HL-60 (cell line): Measurements from ENCODE around the gene TMEM132D.

Source experiments
- DNase-seq, 2 experiments: peaks; one replicate each; pipeline ENCODE4 v3.0.0-alpha.2; 2010 to 2020; ENCODE audit warnings: low read depth in 1 of 2, low spot score in 1 of 2
- H3K27ac ChIP-seq: fragments of 250-450 bp; sonication (Bioruptor Pico); replicated peaks from 2 replicates; pipeline ENCODE4 v1.5.1; 2020; ENCODE audit warnings: mild to moderate bottlenecking, moderate library complexity
- H3K27me3 ChIP-seq: fragments of 250-450 bp; sonication (Bioruptor Pico); 2 replicates; pipeline ENCODE4 v1.5.1; 2021; ENCODE audit warnings: mild to moderate bottlenecking, moderate library complexity; ENCODE audit not compliant: insufficient read depth, poor library complexity, severe bottlenecking
- H3K4me3 ChIP-seq: replicated peaks from 2 replicates; pipeline ENCODE4 v1.5.1; 2011; ENCODE audit warnings: mild to moderate bottlenecking, control low read depth, low read length; ENCODE audit not compliant: insufficient read depth
- GABPA ChIP-seq: IDR thresholded peaks from 2 replicates; pipeline ENCODE4 v1.6.1; 2012; ENCODE audit warnings: low read depth
- POLR2AphosphoS5 ChIP-seq: IDR thresholded peaks from 2 replicates; pipeline ENCODE4 v1.6.1; 2012; ENCODE audit warnings: low read depth
- SPI1 ChIP-seq: IDR thresholded peaks from 2 replicates; pipeline ENCODE4 v1.6.1; 2012; ENCODE audit warnings: low read depth, mild to moderate bottlenecking, borderline replicate concordance
- TF ChIP-seq, protein P1 (sequence below): IDR thresholded peaks from 2 replicates; pipeline ENCODE4 v1.6.1; 2012; ENCODE audit warnings: low read depth; ENCODE audit not compliant: insufficient replicate concordance
- TF ChIP-seq, protein P2 (sequence below): IDR thresholded peaks from one replicate; pipeline ENCODE4 v1.5.1; 2011; ENCODE audit warnings: low read length, control low read depth, inconsistent platforms; ENCODE audit not compliant: insufficient read depth

The TMEM132D gene

DNA sequence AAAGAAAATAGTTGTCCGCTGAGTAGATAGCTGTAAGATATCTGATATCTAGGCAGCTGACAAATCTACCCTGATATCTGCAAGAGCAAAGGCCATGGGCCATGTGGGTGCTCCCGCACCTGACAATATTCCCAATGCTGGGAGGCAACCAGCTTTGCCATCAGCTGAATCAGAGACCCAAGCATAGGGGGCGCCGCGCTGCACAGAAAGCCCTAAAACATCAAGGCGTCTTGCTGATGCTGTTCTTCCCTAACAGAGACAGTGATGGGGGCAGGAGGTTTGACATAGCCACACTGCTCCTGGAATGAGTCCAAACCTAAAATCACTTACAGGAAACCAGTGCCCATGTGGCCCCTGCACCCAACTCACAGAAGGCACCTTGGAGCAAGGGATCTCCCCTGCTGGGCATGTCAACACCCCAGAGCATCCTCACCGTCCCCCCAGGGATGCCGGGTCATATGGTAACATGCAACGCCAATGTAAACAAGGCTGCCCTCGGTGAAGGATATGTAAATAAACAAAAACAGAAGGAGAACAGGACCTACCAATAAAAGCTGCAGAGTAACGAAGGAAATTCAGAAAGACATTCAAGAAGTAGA, 199.5 kb downstream of the TMEM132D start:
- DNase-seq: no peak
- TF ChIP-seq GABPA (no peak), POLR2AphosphoS5 (no peak), SPI1 (no peak)
- TF ChIP-seq, protein P1, sequence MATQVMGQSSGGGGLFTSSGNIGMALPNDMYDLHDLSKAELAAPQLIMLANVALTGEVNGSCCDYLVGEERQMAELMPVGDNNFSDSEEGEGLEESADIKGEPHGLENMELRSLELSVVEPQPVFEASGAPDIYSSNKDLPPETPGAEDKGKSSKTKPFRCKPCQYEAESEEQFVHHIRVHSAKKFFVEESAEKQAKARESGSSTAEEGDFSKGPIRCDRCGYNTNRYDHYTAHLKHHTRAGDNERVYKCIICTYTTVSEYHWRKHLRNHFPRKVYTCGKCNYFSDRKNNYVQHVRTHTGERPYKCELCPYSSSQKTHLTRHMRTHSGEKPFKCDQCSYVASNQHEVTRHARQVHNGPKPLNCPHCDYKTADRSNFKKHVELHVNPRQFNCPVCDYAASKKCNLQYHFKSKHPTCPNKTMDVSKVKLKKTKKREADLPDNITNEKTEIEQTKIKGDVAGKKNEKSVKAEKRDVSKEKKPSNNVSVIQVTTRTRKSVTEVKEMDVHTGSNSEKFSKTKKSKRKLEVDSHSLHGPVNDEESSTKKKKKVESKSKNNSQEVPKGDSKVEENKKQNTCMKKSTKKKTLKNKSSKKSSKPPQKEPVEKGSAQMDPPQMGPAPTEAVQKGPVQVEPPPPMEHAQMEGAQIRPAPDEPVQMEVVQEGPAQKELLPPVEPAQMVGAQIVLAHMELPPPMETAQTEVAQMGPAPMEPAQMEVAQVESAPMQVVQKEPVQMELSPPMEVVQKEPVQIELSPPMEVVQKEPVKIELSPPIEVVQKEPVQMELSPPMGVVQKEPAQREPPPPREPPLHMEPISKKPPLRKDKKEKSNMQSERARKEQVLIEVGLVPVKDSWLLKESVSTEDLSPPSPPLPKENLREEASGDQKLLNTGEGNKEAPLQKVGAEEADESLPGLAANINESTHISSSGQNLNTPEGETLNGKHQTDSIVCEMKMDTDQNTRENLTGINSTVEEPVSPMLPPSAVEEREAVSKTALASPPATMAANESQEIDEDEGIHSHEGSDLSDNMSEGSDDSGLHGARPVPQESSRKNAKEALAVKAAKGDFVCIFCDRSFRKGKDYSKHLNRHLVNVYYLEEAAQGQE: no peak
- TF ChIP-seq, protein P2, sequence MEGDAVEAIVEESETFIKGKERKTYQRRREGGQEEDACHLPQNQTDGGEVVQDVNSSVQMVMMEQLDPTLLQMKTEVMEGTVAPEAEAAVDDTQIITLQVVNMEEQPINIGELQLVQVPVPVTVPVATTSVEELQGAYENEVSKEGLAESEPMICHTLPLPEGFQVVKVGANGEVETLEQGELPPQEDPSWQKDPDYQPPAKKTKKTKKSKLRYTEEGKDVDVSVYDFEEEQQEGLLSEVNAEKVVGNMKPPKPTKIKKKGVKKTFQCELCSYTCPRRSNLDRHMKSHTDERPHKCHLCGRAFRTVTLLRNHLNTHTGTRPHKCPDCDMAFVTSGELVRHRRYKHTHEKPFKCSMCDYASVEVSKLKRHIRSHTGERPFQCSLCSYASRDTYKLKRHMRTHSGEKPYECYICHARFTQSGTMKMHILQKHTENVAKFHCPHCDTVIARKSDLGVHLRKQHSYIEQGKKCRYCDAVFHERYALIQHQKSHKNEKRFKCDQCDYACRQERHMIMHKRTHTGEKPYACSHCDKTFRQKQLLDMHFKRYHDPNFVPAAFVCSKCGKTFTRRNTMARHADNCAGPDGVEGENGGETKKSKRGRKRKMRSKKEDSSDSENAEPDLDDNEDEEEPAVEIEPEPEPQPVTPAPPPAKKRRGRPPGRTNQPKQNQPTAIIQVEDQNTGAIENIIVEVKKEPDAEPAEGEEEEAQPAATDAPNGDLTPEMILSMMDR: no peak

DNA sequence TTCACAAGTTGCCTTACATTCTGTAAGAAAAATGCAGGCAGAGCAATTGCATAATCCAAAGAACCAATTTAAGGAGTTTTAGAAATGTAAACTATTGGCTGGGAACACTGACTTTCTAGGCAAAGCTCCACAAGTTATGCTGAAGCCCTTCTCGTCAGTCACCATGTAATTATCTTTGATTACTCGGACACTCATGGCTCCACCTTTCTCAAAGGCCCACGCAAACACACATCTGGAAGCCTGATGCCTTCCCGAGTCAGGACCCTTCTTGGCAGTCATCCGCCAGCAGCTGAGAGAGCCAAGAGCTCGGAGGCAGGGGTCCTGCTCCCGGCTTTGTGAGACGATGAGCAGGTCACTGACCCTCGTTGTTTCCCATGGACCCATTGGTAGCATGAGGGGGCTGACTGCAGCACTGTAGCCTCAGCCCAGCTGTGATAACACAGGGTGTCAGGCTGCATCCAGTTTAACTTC, 202.2 kb downstream of the TMEM132D start:
- DNase-seq: no peak
- Histone ChIP-seq H3K27me3 (no peaks in the 10 kb centered on the region), H3K27ac (no peak overlapping the region), H3K4me3 (no peak overlapping the region)
- TF ChIP-seq GABPA (no peak), POLR2AphosphoS5 (no peak), SPI1 (no peak)
- TF ChIP-seq, protein P2: no peak
- TF ChIP-seq, protein P1: no peak

More for the DNA sequence above, 199.5 kb downstream of the TMEM132D start:
- Histone ChIP-seq H3K27me3 (no peaks in the 10 kb centered on the region), H3K27ac (no peak overlapping the region), H3K4me3 (no peak overlapping the region)

DNA sequence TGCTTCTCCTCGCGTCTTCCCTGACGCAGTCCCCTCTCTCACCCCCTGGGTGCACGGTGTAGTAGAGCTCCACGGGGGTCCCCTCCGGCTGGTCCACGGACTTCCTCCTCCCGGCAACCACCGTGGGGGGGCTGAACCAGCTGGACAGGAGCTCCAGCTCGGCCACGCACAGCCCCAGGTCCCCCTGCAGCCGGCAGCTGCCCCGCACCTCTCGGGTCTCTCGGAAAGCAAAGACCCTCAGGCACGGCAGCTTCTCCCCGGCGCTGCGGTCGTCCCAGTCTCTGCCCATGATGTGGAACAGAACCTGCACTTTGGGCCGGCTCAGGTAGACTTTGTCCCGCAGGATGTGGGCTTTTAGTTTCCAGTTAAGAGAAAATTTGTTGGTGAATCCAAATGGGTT, 203.8 kb downstream of the TMEM132D start:
- TF ChIP-seq, protein P2: no peak
- TF ChIP-seq GABPA (no peak), SPI1 (no peak)
- DNase-seq: no peak
- Histone ChIP-seq H3K27ac (no peak overlapping the region), H3K4me3 (no peak overlapping the region), H3K27me3 (no peaks in the 10 kb centered on the region)

DNA sequence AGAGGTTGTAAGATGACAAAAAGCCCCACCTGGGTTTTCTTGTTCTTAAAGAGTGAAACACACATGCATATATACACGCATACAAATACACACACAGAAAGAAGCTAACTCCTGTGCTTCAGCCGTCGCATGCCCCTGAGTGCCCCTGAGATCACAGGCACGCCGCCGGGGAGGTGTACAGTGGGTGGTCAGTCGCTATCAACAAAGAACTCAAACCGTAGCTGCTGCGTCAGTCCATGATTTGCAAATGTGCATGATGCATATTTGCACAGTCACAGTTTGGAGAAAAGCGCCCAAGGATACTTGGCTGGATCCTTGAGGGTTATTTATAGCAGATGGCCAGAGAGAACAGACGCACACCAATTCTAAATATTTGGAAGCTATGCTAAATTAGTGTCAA, 206.9 kb downstream of the TMEM132D start:
- Histone ChIP-seq H3K4me3 (no peak overlapping the region), H3K27ac (no peak overlapping the region), H3K27me3 (no peaks in the 10 kb centered on the region)
- no peak for DNase-seq
- no peak for TF ChIP-seq POLR2AphosphoS5
- TF ChIP-seq, protein P1: no peak
- TF ChIP-seq, protein P2: no peak
- no peak for TF ChIP-seq GABPA
- TF ChIP-seq SPI1: no peak
